T follicular helper cell (primary cell): ENCODE data around the gene HAO2.

Experiments used
- DNase-seq: peaks from one replicate; pipeline ENCODE4 v3.0.0-alpha.2; 2020; ENCODE audit warnings: low read depth

HAO2 gene

GRCh38 chr1:119438761-119439160, 70.2 kb downstream of the HAO2 start:
- no peak for DNase-seq

- DNase-seq, result no peak
Measured at GRCh38 chr1:119440721-119441307, 72.2 kb downstream of the HAO2 start.

GRCh38 chr1:119442756-119443155, 74.2 kb downstream of the HAO2 start:
- no peak for DNase-seq
